Stimulated activated CD8-positive, alpha-beta memory T cell treated with anti-CD3 and anti-CD28 coated beads, Interleukin-2, amount 100 ng/mL, for 1 hour (primary cell): ENCODE measurements around the gene GMCL1.

ENCODE experiments used
- DNase-seq, 2 donors: peaks; one replicate each; pipeline ENCODE4 v3.0.0-alpha.2; 2020; ENCODE audit warnings: low read depth in 2 of 2

The GMCL1 gene

GRCh38 chr2:69926849-69927515 lies 97.5 kb downstream of the GMCL1 start:
- DNase-seq: no peak
